Activated T-helper 1 cell treated with anti-CD3 and anti-CD28 coated beads, Interleukin-2, amount 50 U/mL, for 16 hours (primary cell): ENCODE data around the gene DDHD1.
A peak's percentile ranks its signal among the peaks of the same experiment; 100 is the strongest.
"Not testable (repeated sequence)": the region's sequence is repeated elsewhere in the genome, so short reads cannot be mapped to it uniquely, and the experiment has no call there.

Source experiments
- DNase-seq, 2 donors: peaks; one replicate each; pipeline ENCODE4 v3.0.0-alpha.2; 2020; ENCODE audit warnings: low read depth in 1 of 2, low spot score in 1 of 2

DDHD1 gene

GRCh38 chr14:53152184-53152886 is 788 bp downstream of the DDHD1 start:
- DNase-seq = peak; percentile 38 to 49

DNA sequence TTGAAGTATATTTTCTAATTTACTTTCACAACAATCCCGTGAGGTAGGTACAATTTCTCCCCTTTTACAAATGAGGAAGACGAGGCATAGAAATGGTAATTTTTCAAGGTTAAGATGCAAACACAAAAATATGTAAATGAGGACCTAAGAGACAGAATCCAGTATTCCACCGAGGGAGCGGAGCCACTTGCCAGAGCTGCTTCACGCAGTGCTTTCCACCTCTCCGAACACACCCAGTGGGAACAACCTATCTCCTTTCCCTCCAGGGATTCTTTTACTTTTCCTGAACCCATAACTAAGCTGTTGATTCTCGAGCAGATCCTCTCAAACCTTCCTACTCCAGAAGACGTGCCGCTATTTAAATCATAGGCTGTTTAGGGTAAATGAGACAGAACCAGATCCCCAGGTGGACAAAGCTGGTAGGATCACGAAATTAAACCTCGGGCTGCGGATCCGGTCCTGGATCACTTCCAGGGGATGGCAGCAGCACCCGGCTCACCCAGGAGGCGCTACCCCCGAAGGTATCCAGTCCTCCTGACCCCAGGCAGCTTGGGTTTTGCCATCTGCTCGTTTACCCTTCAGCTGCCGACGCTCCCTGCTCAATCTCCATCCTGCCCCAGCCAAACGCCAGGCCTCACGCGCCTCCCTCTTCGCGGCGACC is 1.5 kb downstream of the DDHD1 start:
- DNase-seq = peak; percentile 13 to 14

DNA sequence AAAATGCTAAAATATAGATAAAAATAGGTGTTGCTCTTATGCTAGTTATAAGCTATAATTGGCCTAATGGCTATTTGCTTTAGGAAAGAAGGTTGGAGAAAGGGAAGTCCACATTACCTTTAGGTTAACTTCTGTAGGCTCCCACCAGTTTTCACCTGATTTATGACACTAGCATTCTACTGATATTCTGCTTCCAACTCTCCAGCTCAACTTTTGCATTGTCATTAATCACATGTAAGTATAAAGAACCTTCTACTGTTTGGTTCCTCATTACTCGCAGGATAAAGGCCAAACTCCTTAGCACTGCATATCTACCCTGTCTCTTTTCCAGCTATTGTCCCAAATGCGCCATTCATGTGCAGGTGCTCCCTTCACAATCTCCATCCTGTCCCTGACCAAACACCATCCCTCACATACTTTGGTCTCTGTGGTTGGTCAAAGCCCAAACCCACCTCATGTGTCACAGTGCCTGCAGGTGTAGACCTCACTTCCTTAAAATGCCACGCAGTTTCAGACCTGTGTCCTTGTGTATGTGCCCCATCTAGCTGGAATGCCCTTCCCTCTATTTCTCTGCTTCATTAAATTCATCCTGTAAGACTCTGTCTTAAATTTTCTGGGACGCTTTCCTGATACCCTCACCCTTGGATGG is 3.3 kb downstream of the DDHD1 start:
- DNase-seq = no peak

GRCh38 chr14:53148671-53149070 is 4.5 kb downstream of the DDHD1 start:
- DNase-seq = no peak

DNA sequence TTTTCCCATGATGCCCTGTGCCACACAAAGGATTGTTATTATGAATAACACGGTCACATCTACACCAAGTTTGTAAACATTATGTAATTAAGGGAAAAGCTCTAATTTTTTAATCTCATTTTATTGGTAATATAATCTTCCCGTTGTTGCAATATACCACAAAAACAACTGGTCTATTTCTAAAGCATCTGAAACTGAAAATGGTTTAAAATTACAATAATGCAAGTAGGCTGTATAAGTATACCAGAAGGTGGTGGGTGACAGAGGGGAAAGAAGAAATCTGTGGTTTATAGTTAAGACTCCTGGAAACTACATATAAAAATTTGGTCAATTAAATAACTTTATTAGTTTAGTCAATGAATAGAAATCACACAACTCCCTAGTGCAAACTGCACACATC is 5.2 kb downstream of the DDHD1 start:
- DNase-seq = no peak

DNA sequence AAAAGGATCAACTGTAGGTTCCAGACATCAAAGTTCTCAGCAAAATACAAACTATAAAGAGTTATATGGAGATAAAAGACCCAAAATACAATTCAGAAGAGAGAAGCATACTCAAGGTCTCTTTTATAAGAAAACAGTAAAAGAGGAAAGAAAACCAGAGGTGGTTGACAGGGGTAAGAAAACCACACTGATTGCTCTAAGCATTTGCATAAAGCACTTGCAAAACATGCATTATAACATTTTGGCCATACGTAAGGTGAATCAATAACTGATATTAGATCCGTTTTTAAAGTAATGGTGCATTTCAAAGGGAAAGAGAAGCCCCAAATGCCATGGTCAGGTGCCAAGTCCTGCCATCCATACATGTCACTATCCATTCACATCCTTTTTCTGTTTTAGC is 5.9 kb downstream of the DDHD1 start:
- no peak for DNase-seq

GRCh38 chr14:53146739-53147138 is 6.4 kb downstream of the DDHD1 start:
- no peak for DNase-seq

DNA sequence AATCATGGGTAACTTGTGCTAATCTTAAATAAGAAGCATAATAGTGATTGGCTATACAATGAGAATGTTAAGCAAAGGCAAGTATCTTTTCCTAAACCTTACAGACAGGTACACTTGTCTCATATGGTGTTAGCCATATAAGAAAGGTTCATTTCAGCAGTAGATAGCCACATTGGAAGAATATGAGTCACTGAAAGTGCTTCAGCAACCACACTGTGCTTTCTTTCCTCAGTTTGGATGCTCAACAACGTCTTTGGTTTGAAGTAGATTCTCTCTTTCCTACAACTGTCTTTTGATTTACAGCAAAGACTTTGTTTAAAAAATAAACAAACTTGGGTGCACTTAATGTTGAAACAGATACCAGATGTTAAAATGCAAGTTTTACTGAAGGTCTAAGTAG is 8.9 kb downstream of the DDHD1 start:
- DNase-seq = no peak

DNA sequence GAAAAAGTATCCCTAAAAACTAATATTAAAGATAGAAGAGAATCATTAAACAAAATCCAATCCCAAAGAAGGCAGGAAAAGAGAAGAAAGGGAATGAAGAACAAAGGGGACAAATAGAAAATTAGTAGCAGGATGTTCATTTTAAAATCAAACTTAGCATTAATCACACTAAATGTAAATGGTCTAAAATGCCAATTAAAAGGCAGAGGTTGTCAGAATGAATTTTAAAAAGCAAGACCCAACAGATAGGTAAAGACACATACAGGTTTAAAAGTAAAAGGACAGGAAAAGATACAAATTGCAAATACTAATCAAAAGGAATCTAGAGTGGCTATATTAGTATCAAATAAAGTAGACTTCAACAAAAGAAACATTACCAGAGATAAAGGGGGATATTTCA is 12.5 kb downstream of the DDHD1 start:
- DNase-seq = no peak

DNA sequence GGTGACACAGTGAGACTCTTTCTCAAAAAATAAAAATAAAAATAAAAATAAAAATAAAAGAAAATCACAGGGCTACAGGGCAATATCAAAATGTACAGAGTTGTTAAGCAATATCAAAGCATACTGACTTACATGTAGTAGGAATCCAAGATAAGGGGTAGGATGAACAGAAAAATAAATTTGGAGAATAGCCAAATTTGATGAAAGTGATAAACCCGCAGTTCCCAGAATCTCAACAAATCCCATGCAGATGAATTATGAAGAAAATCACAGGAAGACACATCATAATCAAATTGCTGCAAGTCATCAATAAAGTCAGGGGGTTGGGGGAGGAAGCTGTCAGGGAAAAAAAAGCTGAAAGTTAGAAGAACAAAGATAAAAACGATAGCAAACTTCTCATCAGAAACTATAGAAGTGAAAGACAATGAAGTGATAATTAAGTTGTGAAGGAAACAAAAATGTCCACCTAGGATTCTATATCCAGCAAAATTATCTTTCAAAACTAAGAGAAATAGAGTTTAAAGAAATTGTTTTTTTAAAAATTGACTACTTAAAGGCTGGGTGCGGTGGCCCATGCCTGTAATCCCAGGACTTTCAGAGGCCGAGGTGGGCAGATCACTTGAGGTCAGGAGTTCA is 15.4 kb downstream of the DDHD1 start:
- DNase-seq = no peak

GRCh38 chr14:53130491-53130890 is 22.6 kb downstream of the DDHD1 start:
- not testable (repeated sequence) for DNase-seq

- no peak for DNase-seq
Measured at GRCh38 chr14:53128303-53129028, 24.7 kb downstream of the DDHD1 start.

DNA sequence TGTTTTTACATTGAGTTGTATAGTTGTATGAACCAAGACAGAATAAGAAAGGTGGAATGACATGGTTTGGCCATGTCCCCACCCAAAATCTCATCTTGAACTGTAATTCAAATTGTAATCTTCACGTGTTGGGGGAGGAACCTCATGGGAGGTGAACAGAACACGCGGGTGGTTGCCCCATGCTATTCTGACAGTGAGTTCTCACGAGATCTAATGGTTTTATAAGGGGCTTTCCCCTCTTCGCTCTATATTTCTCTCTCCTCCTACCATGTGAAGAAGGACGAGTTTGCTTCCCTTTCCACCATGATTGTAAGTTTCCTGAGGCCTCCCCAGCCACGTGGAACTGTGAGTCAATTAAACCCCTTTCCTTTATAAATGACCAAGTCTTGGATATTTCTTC is 25.3 kb downstream of the DDHD1 start:
- no peak for DNase-seq

DNA sequence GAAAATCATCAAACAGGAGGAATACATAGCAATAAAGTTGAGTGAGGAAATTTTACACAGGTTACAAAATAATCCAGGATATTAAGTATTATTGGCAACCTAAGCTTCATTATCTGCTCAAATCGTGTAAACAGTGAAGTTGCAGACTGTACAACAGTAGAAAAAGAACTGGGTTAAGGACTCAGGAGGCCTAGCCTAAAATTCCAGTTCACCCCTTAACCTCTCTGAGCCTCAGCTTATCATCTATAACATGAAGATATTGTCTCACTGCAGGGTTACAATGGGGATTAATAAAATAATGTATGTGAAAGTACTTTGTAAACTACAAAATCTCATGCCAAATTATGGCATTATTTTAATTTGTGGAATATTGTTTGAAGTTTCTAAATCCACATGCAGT is 26.0 kb downstream of the DDHD1 start:
- DNase-seq = no peak

GRCh38 chr14:53126731-53127130 is 26.4 kb downstream of the DDHD1 start:
- DNase-seq = no peak

DNA sequence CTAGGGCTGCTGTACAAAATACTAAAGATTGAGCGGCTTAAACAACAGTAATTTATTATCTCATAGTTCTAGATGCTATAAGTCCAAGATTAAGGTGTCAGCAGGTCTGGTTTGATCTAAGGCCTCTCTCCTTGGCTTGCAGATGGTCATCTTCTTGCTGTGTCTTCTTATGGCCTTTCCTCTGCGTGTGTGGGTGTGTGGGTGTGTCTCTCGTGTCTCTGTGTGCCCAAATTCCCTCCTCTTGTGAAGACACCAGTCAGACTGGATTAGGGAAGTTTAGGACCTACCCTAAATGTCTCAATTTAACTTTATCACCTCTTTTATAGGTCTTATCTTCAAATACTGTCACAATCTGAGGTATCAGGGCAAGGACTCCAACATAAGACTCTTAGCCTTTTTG is 28.3 kb downstream of the DDHD1 start:
- no peak for DNase-seq

DNA sequence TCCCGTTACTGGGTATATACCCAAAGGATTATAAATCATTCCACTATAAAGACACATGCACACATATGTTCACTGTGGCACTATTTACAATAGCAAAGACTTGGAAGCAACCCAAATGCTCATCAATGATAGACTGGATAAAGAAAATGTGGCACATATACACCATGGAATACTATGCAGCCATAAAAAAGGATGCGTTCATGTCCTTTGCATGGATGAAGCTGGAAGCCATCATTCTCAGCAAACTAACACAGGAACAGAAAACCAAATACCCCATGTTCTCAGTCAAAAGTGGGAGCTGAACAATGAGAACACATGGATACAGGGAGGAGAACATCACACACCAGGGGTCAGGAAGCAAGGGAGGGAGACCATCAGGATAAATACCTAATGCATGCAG is 31.7 kb downstream of the DDHD1 start:
- DNase-seq = not testable (repeated sequence)

DNA sequence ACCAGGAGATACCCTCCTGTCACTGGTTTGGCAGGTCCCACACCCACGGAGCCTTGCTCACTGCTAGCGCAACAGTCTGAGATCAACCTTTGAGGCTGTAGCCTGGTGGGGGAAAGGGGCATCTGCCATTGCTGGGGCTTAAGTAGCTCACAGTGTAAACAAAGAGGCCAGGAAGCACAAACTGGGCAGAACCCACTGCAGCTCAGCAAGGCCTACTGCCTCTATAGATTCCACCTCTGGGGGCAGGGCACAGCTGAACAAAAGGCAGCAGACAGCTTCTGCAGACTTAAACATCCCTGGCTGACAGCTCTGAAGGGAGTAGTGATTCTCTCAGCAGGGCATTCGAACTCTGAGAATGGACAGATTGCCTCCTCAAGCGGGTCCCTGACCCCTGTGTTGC is 35.6 kb downstream of the DDHD1 start:
- DNase-seq = not testable (repeated sequence)

GRCh38 chr14:53113989-53114388 is 39.1 kb downstream of the DDHD1 start:
- DNase-seq = no peak

GRCh38 chr14:53110096-53110495 is 43.0 kb downstream of the DDHD1 start:
- DNase-seq = no peak
